ENCODE data around the gene AMY2A. TPM values are rescaled to one million over a fixed set of nuclear protein-coding genes. Genes with fewer than 3 reads are reported as not detected.
A peak's percentile ranks its signal among the peaks of the same experiment; 100 is the strongest.
"Not testable (repeated sequence)": the region's sequence is repeated elsewhere in the genome, so short reads cannot be mapped to it uniquely, and the experiment has no call there.

AMY2A gene
- total RNA-seq (1 to 10 TPM in 1 of 4 donors, under 1 TPM in 1, not detected in 2; 0.38 to 1.4 TPM), polyA plus RNA-seq (under 1 TPM in 2 of 3 donors, not detected in 1; 0.01 to 0.09 TPM)
- long read RNA-seq, donor 1: 0 reads
- long read RNA-seq, donor 2: 0 reads

DNA sequence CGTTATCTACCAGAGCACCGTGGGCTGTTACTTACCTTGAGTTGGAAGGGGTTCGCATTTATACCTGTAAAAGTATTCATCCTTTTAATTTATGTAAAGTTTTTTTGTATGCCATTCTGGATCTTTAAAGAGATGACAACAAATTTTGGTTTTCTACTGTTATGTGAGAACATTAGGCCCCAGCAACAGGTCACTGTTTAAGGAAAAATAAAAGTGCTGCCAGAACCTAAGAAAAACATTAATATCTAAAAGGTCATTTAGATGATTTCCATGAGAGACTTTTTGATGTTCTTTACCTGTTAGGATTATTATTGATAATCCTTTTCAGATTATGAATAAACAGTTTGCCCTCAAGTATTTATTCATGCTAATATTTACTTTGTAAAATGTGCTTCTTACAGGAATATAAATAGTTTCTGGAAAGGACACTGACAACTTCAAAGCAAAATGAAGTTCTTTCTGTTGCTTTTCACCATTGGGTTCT is at the start of gene AMY2A:
AMY2A (plus strand) TSS at position 434 of the 484 bp plus-strand sequence; CDS start at position 448, 14 bp downstream.
- not testable (repeated sequence) for H3K36me3 ChIP-seq (ENCODE audit: insufficient read depth in 1 of 2, low read depth in 1 of 2); ATAC-seq

GRCh38 chr1:103569493-103569892 is 47.7 kb upstream of the AMY2A start:
- ATAC-seq: peak in 1 of 4 donors; percentile 21

More for the DNA sequence above, at the start of gene AMY2A:
- H3K9me3 ChIP-seq; H3K4me3 ChIP-seq; DNase-seq; H3K4me1 ChIP-seq; H3K27me3 ChIP-seq (ENCODE audit: insufficient read depth in 3 of 3, low read length in 2 of 3); H3K27ac ChIP-seq; intact Hi-C loops (cut with DNase I): not testable (repeated sequence)
- WGBS, 3 donors: 87 to 96% (median 91%) methylated on average over 3 of the region's 3 CpGs

GRCh38 chr1:103571289-103571688 is 45.9 kb upstream of the AMY2A start, which contains the start of gene AMY2B:
Gene AMY2B (plus strand): TSS chr1:103571589. CDS start chr1:103571603, 14 bp downstream.
- H3K4me3 ChIP-seq; H3K27ac ChIP-seq; ATAC-seq; DNase-seq; H3K9me3 ChIP-seq; H3K27me3 ChIP-seq (ENCODE audit: insufficient read depth in 3 of 3, low read length in 2 of 3); intact Hi-C loops (cut with DNase I); H3K4me1 ChIP-seq: not testable (repeated sequence)
- peaks cover 3 to 82% of the 10 kb centered on the region in 2 donors for H3K36me3 ChIP-seq (ENCODE audit: insufficient read depth in 1 of 2, low read depth in 1 of 2)
- WGBS, 3 donors: 91 to 99% (median 97%) methylated on average over 2 of the region's 2 CpGs

More at GRCh38 chr1:103569493-103569892, 47.7 kb upstream of the AMY2A start:
- peaks cover 3 to 70% of the 10 kb centered on the region in 2 donors for H3K36me3 ChIP-seq (ENCODE audit: insufficient read depth in 1 of 2, low read depth in 1 of 2)
- DNase-seq: no peak
- no peaks in the 10 kb centered on the region for H3K9me3 ChIP-seq
- no peaks in the 10 kb centered on the region for H3K4me1 ChIP-seq
- 95 to 98% (median 95%) methylated on average over 7 of the region's 7 CpGs for WGBS, 3 donors
- intact Hi-C loops (cut with DNase I): no loop called here
- H3K4me3 ChIP-seq: no peak overlapping the region
- TF ChIP-seq, protein P1, sequence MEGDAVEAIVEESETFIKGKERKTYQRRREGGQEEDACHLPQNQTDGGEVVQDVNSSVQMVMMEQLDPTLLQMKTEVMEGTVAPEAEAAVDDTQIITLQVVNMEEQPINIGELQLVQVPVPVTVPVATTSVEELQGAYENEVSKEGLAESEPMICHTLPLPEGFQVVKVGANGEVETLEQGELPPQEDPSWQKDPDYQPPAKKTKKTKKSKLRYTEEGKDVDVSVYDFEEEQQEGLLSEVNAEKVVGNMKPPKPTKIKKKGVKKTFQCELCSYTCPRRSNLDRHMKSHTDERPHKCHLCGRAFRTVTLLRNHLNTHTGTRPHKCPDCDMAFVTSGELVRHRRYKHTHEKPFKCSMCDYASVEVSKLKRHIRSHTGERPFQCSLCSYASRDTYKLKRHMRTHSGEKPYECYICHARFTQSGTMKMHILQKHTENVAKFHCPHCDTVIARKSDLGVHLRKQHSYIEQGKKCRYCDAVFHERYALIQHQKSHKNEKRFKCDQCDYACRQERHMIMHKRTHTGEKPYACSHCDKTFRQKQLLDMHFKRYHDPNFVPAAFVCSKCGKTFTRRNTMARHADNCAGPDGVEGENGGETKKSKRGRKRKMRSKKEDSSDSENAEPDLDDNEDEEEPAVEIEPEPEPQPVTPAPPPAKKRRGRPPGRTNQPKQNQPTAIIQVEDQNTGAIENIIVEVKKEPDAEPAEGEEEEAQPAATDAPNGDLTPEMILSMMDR (IDR thresholded peaks at IDR 0.05): no peak
- no peak overlapping the region for H3K27ac ChIP-seq
- H3K27me3 ChIP-seq (ENCODE audit: insufficient read depth in 3 of 3, low read length in 2 of 3): no peaks in the 10 kb centered on the region

GRCh38 chr1:103576065-103576464 is 41.2 kb upstream of the AMY2A start:
- TF ChIP-seq, protein P1 (IDR thresholded peaks at IDR 0.05): no peak
- ATAC-seq (no peak), DNase-seq (no peak)
- Histone ChIP-seq H3K27ac (no peak overlapping the region), H3K27me3 (ENCODE audit: insufficient read depth in 3 of 3, low read length in 2 of 3) (no peaks in the 10 kb centered on the region), H3K4me1 (no peaks in the 10 kb centered on the region), H3K4me3 (no peak overlapping the region), H3K36me3 (ENCODE audit: insufficient read depth in 1 of 2, low read depth in 1 of 2) (peaks cover 0 to 80% of the 10 kb centered on the region in 2 donors), H3K9me3 (no peaks in the 10 kb centered on the region)
- intact Hi-C loops (cut with DNase I): no loop called here

DNA sequence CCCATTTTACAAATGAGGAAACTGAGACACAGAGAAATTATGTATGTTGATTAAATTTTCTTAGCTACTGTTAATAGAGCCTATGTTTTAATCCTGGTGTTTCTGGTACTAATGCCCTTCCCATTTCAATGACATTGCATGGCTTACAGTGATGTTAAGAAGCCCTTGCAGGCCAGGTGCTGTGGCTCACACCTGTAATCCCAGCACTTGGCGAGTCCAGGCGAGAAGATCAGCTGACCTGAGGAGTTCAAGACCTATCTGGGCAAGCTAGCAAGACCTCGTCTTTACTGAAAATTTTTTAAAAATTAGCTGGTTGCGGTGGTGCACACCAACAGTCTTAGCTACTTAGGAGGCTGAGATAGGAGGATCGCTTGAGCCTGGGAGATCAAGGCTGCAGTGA is 40.4 kb upstream of the AMY2A start:
- H3K4me1 ChIP-seq; H3K27ac ChIP-seq; H3K27me3 ChIP-seq (ENCODE audit: insufficient read depth in 3 of 3, low read length in 2 of 3); H3K9me3 ChIP-seq; H3K4me3 ChIP-seq; ATAC-seq; intact Hi-C loops (cut with DNase I); DNase-seq: not testable (repeated sequence)
- peaks cover 0 to 83% of the 10 kb centered on the region in 2 donors for H3K36me3 ChIP-seq (ENCODE audit: insufficient read depth in 1 of 2, low read depth in 1 of 2)
- 96 to 97% (median 96%) methylated on average over 3 of the region's 5 CpGs for WGBS, 3 donors

- 85 to 94% (median 90%) methylated on average over 1 of the region's 1 CpG for WGBS, 3 donors
- no peak for ATAC-seq
Measured at GRCh38 chr1:103582464-103582863, 34.8 kb upstream of the AMY2A start.

More at GRCh38 chr1:103582464-103582863, 34.8 kb upstream of the AMY2A start:
- intact Hi-C loops (cut with DNase I): no loop called here
- TF ChIP-seq, protein P1 (IDR thresholded peaks at IDR 0.05): no peak
- no peaks in the 10 kb centered on the region for H3K27me3 ChIP-seq (ENCODE audit: insufficient read depth in 3 of 3, low read length in 2 of 3)
- H3K9me3 ChIP-seq: no peaks in the 10 kb centered on the region
- H3K4me3 ChIP-seq: no peak overlapping the region
- H3K4me1 ChIP-seq: no peaks in the 10 kb centered on the region
- peaks cover 0 to 31% of the 10 kb centered on the region in 2 donors for H3K36me3 ChIP-seq (ENCODE audit: insufficient read depth in 1 of 2, low read depth in 1 of 2)
- DNase-seq: no peak
- H3K27ac ChIP-seq: no peak overlapping the region
